ENCODE measurements around the gene CLEC16A.

The CLEC16A gene

DNA sequence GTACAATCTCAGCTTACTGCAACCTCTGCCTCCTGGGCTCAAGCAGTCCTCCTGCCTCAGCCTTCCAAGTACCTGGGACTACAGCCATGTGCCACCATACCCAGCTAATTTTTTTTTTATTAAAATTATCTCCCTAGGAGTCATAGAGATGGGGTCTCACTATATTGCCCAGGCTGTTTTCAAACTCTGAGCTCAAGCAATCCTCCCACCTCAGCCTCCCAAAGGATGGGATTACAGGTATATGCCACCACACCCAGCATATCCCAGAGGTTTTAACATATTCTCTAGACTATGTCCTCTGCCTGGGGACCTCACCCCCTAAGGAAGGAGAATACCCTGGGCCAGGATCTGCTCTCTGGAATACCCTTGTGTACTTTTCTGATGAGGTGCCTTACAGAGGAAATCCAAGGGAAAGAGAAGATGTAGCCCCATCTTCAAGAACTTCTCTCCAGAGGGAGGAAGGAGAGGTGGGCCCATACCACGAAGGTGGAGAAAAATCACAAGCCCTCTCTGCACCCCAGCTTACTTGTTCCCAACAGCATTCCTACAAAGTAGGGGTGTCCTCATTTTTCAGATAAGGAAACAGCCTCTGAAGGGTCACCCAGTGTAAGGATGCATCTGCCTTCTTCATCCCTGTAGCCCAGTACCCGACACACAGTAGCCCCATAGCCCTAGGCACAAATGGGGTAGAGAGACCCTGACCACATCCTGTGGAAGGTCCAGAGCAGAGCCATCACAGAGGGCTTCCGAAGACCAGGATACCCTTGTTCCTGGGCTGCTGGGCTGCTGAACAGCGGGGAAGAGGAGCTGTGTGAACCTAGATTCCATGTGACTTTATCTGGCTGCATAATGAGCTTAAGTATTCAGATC lies 160.0 kb downstream of the CLEC16A start:
- DNase-seq = no peak

DNA sequence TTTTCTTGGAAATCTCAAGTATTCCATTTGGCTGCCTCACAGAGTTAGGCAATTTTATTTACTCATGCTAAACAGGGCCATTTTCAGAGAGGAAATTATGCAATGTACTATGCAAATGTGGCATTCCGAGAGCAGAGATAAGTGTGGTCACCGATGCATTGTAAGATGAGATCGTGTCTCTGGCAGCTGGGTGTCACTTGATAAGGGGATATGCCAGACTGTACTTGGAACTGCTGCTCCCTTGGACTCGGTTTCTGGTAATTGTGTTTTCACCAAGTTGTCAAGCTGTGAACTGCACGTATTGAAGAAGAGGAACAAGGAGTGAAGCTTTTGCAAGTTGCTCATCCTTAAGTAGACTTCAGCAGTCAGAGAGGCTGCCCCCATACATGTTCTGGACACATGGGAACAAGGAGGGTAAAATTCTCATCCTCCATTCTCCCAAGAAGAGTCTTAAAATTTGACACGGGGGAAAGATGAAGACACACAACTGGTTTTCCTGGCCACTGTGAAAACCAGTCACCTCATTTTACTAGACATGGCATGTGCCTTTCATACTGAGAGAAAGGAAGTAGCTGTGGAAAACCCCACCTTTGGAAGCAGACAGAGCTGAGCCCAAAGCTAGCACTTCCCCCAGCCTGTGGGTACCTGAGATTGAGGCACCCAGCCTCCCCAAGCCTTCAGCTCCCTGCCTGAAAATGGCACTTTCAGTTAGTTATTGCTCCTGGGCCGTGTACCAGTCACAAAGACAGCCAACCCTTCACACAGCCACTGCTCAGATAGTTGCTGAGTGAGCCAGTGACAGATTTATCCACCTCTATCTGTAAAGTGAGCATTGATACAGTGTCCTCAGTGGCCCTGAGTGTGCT lies 160.9 kb downstream of the CLEC16A start:
- no peak for DNase-seq

DNA sequence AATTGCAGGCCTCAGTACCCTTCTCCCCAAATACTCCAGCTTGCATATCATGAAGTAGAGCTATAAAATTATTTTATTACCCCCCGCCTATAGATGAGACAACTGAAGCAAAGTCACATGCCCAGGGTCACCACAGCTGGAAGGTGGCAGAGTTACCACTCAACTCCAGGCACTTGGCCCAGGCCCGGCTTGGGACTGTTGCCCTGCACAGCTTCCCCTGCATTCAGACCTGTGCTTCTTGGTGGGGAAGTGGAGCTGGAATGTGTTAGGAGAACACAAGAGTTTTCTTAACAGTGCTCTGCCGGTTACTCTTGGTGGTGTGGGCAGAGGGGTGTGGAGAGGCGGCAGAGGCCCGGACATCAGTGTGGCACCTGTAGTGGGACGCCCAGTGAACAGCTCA lies 162.4 kb downstream of the CLEC16A start:
- no peak for DNase-seq

DNA sequence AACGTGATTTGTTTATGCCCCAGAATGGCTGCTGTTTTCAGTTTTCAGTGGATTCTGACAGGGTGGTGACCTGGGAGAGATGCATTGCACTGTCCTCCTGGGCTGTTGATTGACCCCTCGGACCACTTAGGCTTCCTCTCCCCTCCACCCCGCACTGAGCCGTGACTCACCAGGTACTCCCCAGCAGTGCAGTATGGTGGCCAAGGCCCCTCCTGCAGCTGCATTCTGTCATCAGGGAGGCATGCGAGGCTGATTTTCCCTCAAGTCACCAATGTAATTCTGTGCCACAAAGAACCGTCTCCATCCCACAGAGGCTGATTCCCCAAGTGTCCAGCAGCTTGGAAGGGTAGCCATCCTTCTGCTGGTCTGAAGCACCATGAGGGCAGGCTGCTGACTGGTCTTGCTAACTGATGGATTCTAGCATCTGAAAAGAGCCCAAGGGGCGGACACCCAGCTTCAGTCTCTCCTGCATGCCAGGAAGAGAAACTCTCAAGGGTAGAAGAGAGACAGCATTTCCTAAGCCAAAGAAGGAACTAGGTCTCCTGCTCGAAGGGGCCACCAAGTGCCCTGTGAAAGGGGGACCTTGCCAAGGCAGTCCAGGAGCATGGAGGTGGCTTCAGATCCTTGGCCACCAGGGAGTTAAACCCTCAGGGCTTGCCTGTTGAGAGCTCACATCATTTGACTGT lies 163.6 kb downstream of the CLEC16A start:
- no peak for DNase-seq

DNA sequence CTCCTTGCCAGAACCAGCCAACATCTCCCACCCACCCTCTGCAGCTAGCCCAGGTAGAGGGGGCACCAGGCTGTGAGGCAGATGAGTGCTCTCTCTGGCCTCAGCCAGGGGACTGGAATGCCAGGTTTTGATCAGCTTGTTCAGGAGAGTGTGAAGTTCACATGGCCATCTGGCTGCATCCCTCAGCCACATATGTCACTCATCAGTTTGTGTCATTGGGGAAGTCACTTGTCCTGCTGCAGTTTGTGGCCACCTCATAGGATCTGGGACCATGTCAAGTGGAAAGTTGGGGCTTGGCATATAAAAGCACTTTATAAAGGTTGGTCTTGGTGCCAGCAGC lies 164.1 kb downstream of the CLEC16A start:
- DNase-seq = no peak

DNA sequence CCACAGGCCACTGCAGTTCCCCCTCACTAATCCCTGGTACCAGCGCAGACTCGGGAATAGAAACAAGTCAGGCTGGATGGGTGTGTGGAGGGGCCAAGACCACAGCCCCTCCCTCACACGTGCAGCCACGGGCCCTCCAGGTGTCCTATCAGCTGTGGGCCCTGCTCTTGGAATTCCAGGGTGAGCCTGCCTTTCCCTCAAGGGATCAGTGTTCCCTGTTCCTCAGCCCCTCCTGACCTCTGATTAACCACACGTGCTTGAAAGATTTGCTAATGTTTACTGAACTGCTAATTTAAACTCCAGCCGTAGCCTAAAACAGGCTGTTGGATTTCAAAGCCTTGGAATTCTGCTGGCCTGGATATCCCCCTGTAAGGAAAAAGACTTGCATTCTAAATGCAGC lies 165.2 kb downstream of the CLEC16A start:
- no peak for DNase-seq

DNA sequence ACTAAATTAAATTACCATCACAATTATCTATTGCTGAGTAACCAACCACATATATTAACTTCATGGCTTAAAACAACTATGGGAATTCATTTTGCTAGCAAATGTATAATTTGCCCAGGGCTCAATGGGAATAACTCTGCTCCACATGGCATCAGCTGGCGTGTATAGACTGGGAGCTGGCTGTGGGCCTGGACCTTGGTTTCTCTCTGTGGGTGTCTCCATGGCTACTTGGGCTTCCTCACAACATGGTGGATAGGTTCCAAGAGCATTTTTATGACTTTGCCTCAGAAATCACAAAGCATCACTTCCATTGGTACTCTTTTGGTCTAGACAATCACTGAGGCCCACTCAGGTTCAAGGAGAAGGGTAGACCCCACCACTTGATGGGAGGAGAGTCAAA lies 166.8 kb downstream of the CLEC16A start:
- no peak for DNase-seq

DNA sequence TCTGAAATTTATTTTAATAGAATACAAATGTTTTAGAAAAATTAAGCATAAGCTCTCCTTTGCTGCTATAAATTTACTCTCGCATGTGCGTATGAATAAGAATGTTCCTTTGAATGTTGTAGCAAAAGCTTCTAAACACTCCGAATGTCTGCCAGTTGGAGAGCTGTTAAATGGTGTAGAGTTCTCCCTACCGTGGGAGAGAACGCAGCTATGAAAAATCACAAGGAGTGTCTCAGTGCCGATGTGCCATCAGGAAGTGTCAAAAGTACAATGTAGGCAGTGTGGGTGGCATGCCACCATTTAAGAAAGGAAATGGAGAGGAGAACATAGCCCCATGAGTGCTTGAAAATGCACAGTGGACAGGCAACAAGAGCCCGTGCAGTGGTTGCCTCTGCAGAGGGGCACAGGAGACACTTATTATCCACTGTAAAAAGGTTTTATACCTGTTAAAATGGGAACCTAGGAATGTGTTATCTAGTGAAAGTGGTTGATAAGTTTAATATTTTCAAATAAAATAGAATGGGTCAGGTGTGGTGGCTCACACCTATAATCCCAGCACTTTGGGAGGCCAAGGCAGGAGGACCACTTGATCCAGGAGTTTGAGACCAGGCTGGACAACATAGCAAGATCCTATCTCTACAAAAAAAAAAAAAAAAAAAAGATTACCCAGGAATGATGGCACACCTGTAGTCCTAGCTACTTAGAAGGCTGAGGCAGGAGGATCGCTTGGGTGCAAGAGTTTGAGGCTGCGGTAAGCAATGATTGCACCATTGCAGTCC lies 167.7 kb downstream of the CLEC16A start:
- no peak for DNase-seq

DNA sequence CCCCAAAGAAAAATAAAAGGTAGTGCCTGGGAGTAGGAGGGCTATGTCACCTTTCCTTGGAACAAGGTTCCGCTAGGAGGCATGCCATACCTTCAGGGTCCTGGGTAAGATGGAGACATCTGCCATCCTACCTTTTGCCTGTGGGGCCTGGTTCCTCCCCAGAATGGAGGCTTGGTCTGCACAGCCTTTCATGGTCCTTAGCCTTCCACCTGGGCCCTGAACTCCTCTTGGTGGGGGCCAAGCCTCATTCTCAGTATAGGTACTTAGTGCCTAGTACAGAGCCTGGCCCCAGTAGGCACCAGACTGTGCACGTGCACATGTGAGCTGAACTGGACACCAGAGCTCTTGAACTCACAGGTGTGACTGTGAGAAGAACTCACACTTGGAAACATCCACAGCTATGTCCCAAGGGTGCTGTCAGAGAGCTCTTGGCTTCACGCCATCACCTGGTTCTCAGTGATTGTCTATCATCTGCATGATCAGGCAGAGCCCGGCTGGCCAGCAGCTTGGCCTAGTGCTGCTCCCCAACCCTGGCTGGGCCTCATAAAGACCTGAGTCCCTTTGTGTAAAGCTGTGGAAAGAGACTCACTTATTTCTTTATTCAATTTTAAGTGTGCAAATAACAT lies 168.5 kb downstream of the CLEC16A start:
- no peak for DNase-seq

DNA sequence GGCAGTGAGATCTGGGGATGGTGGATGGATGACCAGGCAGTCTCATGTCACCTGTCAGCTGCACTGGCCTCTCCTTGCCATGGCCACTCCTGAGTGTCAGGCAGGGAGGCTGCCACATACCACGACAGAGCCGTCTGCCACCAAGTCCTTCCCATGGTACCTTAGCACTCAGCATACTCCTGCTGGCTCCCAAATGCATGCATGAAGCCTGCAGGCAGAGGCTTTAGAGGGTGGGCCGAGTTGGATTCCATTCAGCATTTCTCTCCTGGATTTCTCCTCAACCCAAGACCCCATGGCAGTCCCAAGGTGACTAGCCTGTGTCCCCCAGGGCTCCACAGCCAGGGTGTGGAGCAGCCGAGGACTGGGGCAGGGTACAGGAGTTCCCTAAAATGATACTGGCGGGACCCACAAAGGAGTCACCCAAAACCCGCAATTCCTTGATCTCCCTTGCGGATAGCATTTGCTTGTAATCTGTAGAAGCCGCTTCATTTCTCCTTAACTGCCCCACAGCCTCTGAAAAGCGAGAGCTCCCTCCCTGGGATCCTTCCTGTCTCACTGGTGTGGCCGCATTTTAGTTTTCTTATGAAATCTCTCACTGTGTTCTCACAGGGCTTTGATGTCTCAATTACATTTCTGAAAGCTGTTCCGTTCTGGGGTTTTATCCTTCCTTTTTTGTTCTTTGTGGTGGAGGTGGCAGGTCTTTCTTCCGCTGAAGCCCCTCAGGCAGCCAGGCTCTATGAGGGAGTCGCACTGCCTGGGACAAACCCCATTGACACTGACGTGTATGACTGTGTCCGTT lies 170.2 kb downstream of the CLEC16A start:
- DNase-seq = no peak

DNA sequence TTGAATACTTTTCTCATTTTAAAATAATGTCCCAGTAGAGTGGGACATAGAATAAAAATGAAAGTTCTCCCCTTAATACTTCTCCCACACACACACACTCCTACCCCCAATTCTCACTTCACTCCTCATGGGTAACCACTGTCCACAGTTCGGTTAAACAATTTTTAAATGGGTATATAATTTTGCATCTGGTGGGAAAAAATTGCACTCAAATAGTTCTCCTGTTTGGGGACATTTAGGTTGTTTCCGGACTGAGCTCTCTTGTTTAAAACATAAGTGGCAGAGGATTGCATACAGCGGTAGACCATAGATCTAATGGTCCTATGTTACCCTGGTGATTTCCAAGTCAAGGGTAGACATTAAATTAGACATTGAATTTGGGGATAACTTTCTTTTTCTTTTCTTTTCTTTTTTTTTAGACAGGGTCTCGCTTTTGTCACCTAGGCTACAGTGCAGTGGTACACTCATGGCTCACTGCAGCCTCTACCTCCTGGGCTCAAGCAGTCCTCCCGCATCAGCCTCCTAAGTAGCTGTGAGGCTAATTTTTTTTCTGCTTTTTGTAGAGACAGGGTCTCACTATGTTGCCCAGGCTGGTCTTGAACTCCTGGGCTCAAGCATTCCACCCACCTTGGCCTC lies 173.3 kb downstream of the CLEC16A start:
- DNase-seq = no peak

DNA sequence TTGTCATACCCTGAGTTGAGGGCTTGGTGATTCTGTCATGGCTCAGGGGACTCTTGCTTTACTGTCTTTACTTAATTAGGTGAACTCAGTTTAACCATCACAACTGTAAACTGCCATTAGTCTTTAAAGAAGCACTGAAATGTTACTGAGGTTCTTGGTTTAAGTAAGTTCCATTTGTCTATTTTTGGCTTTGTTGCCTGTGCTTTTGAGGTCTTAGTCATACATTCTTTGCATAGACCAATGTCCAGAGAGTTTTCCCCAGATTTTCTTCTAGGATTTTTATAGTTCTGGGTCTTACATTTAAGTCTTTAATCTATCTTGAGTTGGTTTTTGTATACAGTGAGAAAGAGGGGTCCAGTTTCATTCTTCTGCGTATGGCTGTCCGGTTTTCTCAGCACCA lies 174.1 kb downstream of the CLEC16A start:
- DNase-seq = no peak

DNA sequence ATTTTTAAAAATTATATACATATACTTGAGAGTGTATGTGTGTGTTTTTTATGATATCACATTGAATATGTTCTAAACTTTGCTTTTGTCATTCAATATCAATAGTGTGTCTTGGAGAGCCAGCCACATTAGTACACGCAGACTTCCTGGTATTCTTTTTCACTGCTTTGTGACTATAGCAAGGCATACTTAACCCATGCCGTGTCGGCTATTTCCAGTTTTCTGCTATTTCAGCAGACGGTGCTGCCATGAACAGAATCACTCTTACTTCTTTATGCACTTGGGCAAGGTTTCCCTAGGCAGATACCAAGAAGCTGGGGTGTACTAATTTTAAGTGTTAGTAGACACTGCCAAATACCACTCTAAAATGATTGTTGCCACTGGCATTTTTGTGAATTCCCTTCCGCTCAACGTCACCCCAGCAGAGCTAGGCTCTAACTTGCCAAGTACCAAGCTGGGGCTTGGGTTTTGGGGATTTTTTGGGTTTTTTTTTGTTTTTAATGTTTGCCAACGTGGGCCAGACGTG lies 176.8 kb downstream of the CLEC16A start:
- DNase-seq = no peak

DNA sequence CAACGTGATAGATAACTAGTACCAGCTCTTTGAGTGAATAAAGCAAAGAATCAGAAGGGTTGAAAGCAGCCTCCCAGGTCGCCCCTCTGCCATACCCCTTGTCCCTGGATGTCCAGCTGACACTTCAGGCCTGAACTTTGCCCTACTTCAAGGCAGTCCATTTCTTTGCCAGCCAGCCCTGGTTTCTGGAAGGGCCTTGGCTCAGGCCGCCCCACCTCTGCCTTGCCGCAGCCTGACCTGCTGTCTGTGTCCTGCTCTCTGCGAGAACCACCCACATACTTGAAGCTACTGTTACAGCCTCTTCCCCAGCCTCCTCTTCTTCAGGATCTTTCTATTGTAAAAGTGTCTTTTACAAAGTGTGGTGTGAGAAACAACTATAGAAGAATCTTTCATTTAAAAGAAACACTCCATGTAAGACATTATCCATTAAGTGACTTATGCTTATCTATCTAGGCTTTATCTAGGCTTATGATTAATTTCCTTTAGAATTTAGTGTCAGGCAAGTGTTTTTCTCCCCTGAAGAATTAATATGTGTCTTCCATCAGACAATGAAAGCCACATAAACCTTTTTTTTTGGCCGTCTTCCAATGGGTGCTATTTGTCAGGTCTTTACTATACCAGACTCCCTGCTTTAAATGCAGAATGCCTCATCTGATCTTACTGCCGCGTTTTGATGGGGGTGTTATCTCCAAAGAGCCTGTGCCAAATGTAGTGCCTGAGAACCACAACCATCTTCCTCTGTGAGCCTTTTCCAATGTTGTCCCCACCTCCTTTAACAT lies 177.7 kb downstream of the CLEC16A start:
- no peak for DNase-seq

DNA sequence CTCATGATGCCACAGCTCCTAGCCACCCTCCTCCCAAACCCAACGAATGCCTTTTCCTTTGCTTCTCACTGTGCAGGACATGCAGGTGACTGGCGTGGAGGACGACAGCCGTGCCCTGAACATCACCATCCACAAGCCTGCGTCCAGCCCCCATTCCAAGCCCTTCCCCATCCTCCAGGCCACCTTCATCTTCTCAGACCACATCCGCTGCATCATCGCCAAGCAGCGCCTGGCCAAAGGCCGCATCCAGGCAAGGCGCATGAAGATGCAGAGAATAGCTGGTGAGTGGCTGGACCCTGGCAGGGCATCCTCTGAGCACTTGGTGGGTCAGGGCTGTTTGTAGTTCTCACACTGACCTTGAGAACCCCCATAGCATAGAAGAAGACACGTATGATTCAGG lies 179.3 kb downstream of the CLEC16A start:
- DNase-seq = no peak

DNA sequence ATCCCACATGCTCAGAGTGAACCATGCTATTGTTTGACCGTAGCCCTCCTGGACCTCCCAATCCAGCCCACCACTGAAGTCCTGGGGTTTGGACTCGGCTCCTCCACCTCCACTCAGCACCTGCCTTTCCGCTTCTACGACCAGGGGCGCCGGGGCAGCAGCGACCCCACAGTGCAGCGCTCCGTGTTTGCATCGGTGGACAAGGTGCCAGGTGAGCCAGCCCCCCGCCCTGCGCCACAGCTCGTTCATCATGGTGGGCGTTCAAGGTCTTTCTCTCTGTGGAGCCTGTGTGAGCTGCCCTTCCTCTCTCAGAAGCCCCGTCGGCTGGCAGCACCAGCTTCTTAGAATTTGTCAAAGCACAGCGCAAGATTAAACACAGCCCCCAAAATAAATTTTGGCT lies 181.6 kb downstream of the CLEC16A start:
- no peak for DNase-seq

DNA sequence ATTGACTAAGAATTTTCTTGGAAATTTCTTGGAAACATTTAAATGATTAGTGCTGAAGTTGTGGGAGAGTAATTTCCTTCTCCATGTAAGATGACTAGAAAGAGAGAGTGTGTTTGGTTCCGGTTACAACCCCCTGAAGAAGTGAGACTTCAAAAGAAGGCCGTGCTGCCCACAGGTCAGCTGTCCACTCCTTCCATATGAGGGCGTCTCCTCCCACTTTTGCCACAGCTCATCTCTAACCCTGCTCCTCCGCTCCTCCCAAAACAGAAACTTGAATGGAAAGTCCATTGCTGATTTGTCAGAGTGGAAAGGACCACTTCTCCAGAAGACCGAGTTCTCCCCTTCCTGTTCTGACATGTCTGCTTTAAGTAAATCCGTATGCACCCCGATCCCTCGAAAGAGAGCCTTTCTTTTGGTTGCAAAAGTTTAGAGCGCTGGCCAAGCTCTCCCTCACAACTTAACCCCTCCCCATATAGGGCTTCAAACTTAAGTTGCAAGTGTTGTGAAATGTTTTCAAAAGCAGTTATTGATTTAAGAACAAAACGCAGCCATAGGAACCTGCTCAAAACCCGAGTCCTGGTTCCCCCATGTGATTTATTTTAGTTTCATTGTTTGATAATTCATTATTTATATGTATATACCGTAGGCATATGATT lies 182.2 kb downstream of the CLEC16A start:
- no peak for DNase-seq

DNA sequence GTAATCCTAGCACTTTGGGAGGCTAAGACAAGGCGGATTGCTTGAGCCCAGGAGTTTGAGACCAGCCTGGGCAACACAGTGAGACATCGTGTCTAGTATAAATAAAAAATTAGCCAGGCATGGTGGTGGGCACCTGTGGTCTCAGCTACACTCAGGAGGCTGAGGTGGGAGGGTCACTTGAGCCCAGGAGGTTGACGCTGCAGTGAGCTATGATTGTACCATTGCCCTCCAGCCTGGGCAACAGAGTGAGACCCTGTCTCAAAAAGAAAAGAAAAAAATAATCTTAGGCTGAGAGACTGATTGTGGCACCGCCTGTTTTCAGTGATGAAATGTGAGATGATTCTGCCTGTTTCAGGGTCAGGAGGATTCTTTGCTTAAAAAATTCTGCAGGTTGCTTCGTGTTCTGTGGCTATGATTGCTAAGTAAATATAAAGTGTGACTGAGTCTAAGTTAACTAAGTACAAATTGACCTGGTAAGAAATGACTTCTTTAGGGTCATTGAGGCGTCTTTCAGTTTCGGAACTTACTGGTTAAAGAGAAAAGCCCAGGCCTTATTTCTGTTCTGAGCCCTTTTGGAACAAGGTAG lies 183.3 kb downstream of the CLEC16A start:
- no peak for DNase-seq

Data from activated CD4-positive, alpha-beta T cell treated with anti-CD3 and anti-CD28 coated beads for 1 hour (primary cell).